BJ (cell line): Measurements from ENCODE around the gene PKMYT1. TPM values are rescaled to one million over a fixed set of nuclear protein-coding genes. Genes with fewer than 3 reads are reported as not detected.

Experiments
- CTCF ChIA-PET: fragments of 350-600 bp; formaldehyde crosslinking; extraction: SDS; loops from one replicate; lab custom pipeline; 2021; ENCODE audit warnings: antibody characterized with exemption, inconsistent platforms; lab: Yijun Ruan, JAX
- POLR2A ChIA-PET: fragments of 300-600 bp; sonication (Branson Sonifier 250); formaldehyde crosslinking; extraction: SDS; loops from one replicate; lab custom pipeline; 2021; ENCODE audit warnings: antibody characterized with exemption; lab: Charles Lee
- DNase-seq: peaks from one replicate; pipeline ENCODE4 v3.0.0-alpha.2; 2011; ENCODE audit warnings: low read depth
- H3K27me3 ChIP-seq: 2 replicates; pipeline ENCODE4 v1.6.0; 2011; ENCODE audit warnings: low read length; ENCODE audit not compliant: control insufficient read depth, insufficient read depth
- H3K36me3 ChIP-seq: 2 replicates; pipeline ENCODE4 v1.5.1; 2011; ENCODE audit warnings: low read length; ENCODE audit not compliant: control insufficient read depth, insufficient read depth
- H3K4me3 ChIP-seq: 2 replicates; pipeline ENCODE4 v1.5.1; 2011; ENCODE audit warnings: low read depth, mild to moderate bottlenecking, control low read depth, low read length
- CTCF ChIP-seq: IDR thresholded peaks from 2 replicates; pipeline ENCODE4 v1.5.1; 2011; ENCODE audit warnings: low read depth, mild to moderate bottlenecking, control low read depth, inconsistent platforms, low read length, moderate library complexity; ENCODE audit not compliant: insufficient read depth
- polyA plus RNA-seq: library from polyadenylated mRNA; depleted of rRNA; stranded (reverse); fragments of >200 nt; gene quantifications from 2 replicates; pipeline ENCODE4 v1.2.3, GENCODE V29; 2011

Gene PKMYT1
- polyA plus RNA-seq, 1 experiment: 6.9 TPM

GRCh38 chr16:2979669-2980226 lies 498 bp downstream of the PKMYT1 start:
- no peak for TF ChIP-seq CTCF
- no peaks in the 10 kb centered on the region for H3K36me3 ChIP-seq
- peak overlapping the region; percentile 68 for H3K4me3 ChIP-seq
- ChIA-PET CTCF (interaction anchor here (0.6 to 1.1 kb wide), 4 partner anchors 7 to 74 kb away, joined by 3 to 4 read pairs (median 3); no protein-coding TSS in a partner anchor), POLR2A (no interaction called here)
- DNase-seq: no peak
- H3K27me3 ChIP-seq: no peaks in the 10 kb centered on the region

GRCh38 chr16:2977440-2977839 lies 2.8 kb downstream of the PKMYT1 start:
- ChIA-PET POLR2A (no interaction called here), CTCF (interaction anchor here (1.0 kb wide), 1 partner anchor 50 kb away, joined by 3 read pairs; no protein-coding TSS in a partner anchor)
- DNase-seq: no peak
- TF ChIP-seq CTCF: no peak
- Histone ChIP-seq H3K36me3 (no peaks in the 10 kb centered on the region; the same call in 1 of the 2 replicates), H3K4me3 (no peak overlapping the region), H3K27me3 (no peaks in the 10 kb centered on the region)

GRCh38 chr16:2976673-2977072 lies 3.6 kb downstream of the PKMYT1 start:
- TF ChIP-seq CTCF: no peak
- H3K36me3 ChIP-seq: no peaks in the 10 kb centered on the region; the same call in 1 of the 2 replicates
- H3K4me3 ChIP-seq: no peak overlapping the region
- ChIA-PET POLR2A (no interaction called here), CTCF (no interaction called here)
- no peak for DNase-seq
- no peaks in the 10 kb centered on the region for H3K27me3 ChIP-seq

- no peak for TF ChIP-seq CTCF
- Histone ChIP-seq H3K4me3 (no peak overlapping the region), H3K27me3 (no peaks in the 10 kb centered on the region), H3K36me3 (no peaks in the 10 kb centered on the region; the same call in 1 of the 2 replicates)
- ChIA-PET CTCF (interaction anchor here (0.6 kb wide), 1 partner anchor 11 kb away, joined by 3 read pairs; no protein-coding TSS in a partner anchor), POLR2A (no interaction called here)
- no peak for DNase-seq
Observed at GRCh38 chr16:2976201-2976600, 4.0 kb downstream of the PKMYT1 start.

- no peak for DNase-seq
- H3K36me3 ChIP-seq: no peaks in the 10 kb centered on the region; the same call in 1 of the 2 replicates
- TF ChIP-seq CTCF: no peak
- CTCF ChIA-PET: interaction anchor here (1.0 to 1.1 kb wide), 2 partner anchors 13 to 136 kb away, joined by 3 to 4 read pairs; no protein-coding TSS in a partner anchor
- POLR2A ChIA-PET: no interaction called here
- H3K27me3 ChIP-seq: no peaks in the 10 kb centered on the region
- no peak overlapping the region for H3K4me3 ChIP-seq
Observed at GRCh38 chr16:2975161-2975795, 5.0 kb downstream of the PKMYT1 start.
